ENCODE results near the gene SPECC1L.

The SPECC1L gene

GRCh38 chr22:24463071-24463760, 192.6 kb downstream of the SPECC1L start:
- in situ Hi-C loops (cut with MboI; ENCODE audit: low sequenced_read_pairs): no loop called here

DNA sequence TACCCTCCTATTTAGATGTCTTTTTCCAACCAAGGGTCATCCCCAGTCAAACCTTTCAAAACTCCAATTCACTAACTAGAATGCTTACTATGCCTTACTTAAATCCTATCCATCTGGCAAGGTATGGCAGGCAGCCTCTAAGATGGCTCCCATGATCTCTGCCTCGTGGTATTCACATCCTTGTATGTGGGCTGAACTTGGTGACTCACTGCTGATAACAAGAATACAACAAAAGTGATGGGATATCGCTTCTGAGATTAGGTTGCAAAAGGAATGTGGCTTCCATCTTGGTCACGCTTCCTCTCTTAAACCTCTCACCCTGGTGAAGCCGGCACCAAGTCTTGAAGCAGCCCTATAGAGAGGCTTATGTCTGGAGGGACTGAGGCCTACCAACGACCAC, 194.9 kb downstream of the SPECC1L start:
- in situ Hi-C loops (cut with MboI; ENCODE audit: low sequenced_read_pairs): no loop called here

DNA sequence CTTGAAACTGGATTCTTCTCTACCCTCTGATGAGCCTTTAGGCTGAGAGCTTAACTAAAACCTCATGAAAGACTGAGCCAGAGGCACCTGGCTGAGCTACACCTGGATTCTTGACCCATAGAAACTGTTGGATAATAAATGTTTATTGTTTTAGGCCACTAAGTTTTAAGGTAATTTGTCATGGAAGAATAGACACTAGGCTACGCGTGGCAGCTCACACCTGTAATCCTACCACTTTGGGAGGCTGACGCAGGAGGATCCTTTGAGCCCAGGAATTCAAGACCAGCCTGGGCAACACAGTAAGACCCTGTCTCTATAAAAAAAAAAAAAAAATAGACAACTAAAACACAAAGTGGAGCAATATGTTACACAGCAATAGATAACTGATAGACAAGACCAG, 195.3 kb downstream of the SPECC1L start:
- in situ Hi-C loops (cut with MboI; ENCODE audit: low sequenced_read_pairs): no loop called here

DNA sequence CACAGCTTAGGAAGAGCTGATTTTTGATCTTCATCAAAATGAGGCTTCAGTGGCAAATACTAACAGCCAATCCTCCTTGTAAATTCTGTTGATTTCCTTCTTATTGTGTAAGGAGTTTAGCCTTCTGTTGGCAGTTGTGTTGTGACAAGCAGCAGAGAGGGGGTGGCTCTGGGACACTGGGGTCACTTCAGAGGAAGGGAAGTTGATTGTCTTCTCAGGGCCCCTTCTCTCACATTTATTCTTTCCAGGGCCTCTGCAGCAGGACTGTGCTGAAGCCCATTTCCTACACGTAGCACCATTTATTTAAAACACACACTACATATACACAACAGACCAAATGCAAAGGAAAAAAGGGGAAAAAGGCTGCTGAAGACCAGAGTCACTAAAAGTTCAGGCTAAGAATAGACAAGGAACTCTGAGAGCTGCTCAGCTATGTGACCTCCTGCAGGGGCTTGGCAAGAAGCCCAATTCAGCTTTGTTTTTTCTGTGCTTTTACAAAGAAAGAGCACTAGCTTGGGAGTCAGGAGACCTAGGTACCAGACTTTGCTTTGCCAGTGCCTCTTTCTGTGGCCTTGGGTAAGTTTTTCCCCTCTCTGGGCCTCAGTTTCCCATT, 196.2 kb downstream of the SPECC1L start:
- in situ Hi-C loops (cut with MboI; ENCODE audit: low sequenced_read_pairs): no loop called here

DNA sequence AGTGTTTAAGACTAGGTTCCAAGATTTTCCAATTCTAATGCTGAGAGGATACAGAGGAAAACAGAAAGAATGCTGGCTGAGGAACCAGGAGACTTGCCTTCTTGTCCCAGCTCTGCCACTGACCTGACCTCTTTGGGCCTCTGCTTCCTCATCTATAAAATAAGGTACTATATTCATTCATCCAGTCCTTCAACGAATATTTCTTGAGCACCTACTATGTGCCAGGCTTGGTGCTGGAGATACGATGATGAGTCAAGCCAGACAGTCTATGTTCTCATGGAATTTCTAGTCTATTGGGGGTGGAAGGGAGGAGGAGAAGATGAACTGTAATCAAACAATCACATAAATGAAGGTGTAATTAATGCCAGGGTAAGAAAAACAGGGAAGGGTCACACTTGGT, 196.7 kb downstream of the SPECC1L start:
- in situ Hi-C loops (cut with MboI; ENCODE audit: low sequenced_read_pairs): no loop called here

All from hTERT RPE-1 (cell line).